IMR-90 (cell line): ENCODE data around the gene OBP2A. TPM values are rescaled to one million over a fixed set of nuclear protein-coding genes. Genes with fewer than 3 reads are reported as not detected.

Source experiments
- ATAC-seq: fragments of 200-7000 bp; cut with Tn5 transposase; 2 replicates; pipeline ENCODE4 v1.9.1; 2020; ENCODE audit warnings: low read depth, mild to moderate bottlenecking, moderate library complexity
- BruUV-seq: library from RNA; stranded (reverse); fragments of 400-500 nt; replicated peaks from 2 replicates; lab custom pipeline; 2021; lab: Mats Ljungman, UMichigan
- CTCF ChIA-PET: fragments of 300-600 bp; formaldehyde crosslinking; extraction: SDS; loops from one replicate; lab custom pipeline; 2021; ENCODE audit warnings: antibody characterized with exemption; lab: Yijun Ruan, JAX
- POLR2A ChIA-PET: fragments of 300-600 bp; sonication (Branson Sonifier 250); formaldehyde crosslinking; loops from one replicate; lab custom pipeline; 2022; ENCODE audit warnings: antibody characterized with exemption; ENCODE audit not compliant: unreplicated experiment; lab: Charles Lee
- DNase-seq: peaks from one replicate; pipeline ENCODE4 v3.0.0; 2013
- H2AFZ ChIP-seq: replicated peaks from 2 replicates; pipeline ENCODE3; 2013; ENCODE audit warnings: low read length, mild to moderate bottlenecking; ENCODE audit not compliant: poor library complexity
- H2AK5ac ChIP-seq: 2 replicates; pipeline ENCODE4 v1.6.1; 2013; ENCODE audit warnings: low read depth, low read length, inconsistent platforms
- H2AK9ac ChIP-seq: replicated peaks from 2 replicates; pipeline ENCODE3; 2013; ENCODE audit warnings: mild to moderate bottlenecking, low read depth, low read length, moderate library complexity; ENCODE audit not compliant: poor library complexity
- H2BK120ac ChIP-seq: 2 replicates; pipeline ENCODE4 v1.6.1; 2013; ENCODE audit warnings: low read depth, low read length, inconsistent platforms
- H2BK15ac ChIP-seq: 3 replicates; pipeline ENCODE4 v1.6.1; 2013; ENCODE audit warnings: low read depth, low read length, inconsistent platforms
- H2BK20ac ChIP-seq: 2 replicates; pipeline ENCODE4 v1.6.1; 2013; ENCODE audit warnings: low read depth, mild to moderate bottlenecking, inconsistent platforms, low read length, moderate library complexity
- H2BK5ac ChIP-seq: 2 replicates; pipeline ENCODE4 v1.6.1; 2013; ENCODE audit warnings: mild to moderate bottlenecking, low read depth, low read length, inconsistent platforms; ENCODE audit not compliant: poor library complexity, severe bottlenecking
- H3K14ac ChIP-seq: replicated peaks from 2 replicates; pipeline ENCODE4 v1.6.1; 2013; ENCODE audit warnings: low read depth, low read length, inconsistent platforms
- H3K18ac ChIP-seq: 2 replicates; pipeline ENCODE4 v1.6.1; 2013; ENCODE audit warnings: low read depth, low read length, control low read depth
- H3K23ac ChIP-seq: 2 replicates; pipeline ENCODE4 v1.6.1; 2013; ENCODE audit warnings: low read depth, low read length, inconsistent platforms
- H3K27ac ChIP-seq: 2 replicates; pipeline ENCODE4 v1.5.1; 2013; ENCODE audit warnings: mild to moderate bottlenecking, control low read depth, low read length; ENCODE audit not compliant: insufficient read depth
- H3K27me3 ChIP-seq: 2 replicates; pipeline ENCODE4 v1.6.1; 2013; ENCODE audit warnings: low read length; ENCODE audit not compliant: control insufficient read depth, insufficient read depth
- H3K36me3 ChIP-seq: 2 replicates; pipeline ENCODE4 v1.6.1; 2013; ENCODE audit warnings: low read length, mixed read lengths; ENCODE audit not compliant: control insufficient read depth, insufficient read depth
- H3K4ac ChIP-seq: 2 replicates; pipeline ENCODE4 v1.6.1; 2013; ENCODE audit warnings: low read depth, low read length, inconsistent platforms
- H3K4me1 ChIP-seq: 2 replicates; pipeline ENCODE4 v1.6.1; 2013; ENCODE audit warnings: low read length, mixed read lengths; ENCODE audit not compliant: control insufficient read depth, insufficient read depth
- H3K4me2 ChIP-seq: 2 replicates; pipeline ENCODE4 v1.6.1; 2013; ENCODE audit warnings: low read depth, mild to moderate bottlenecking, control low read depth, low read length, moderate library complexity
- H3K4me3 ChIP-seq: 2 replicates; pipeline ENCODE4 v1.5.1; 2013; ENCODE audit warnings: low read depth, mild to moderate bottlenecking, control low read depth, low read length, moderate library complexity; ENCODE audit not compliant: insufficient read depth
- H3K56ac ChIP-seq: 2 replicates; pipeline ENCODE4 v1.6.1; 2013; ENCODE audit warnings: low read length, inconsistent platforms; ENCODE audit not compliant: insufficient read depth; ENCODE audit errors: extremely low read depth
- H3K79me1 ChIP-seq, 2 experiments: 2 replicates each; pipeline ENCODE4 v1.6.1; 2013; ENCODE audit warnings: low read length in 2 of 2, inconsistent platforms in 1 of 2, low read depth in 1 of 2
- H3K9ac ChIP-seq: 2 replicates; pipeline ENCODE4 v1.6.1; 2013; ENCODE audit warnings: low read depth, low read length, control low read depth
- H3K9me1 ChIP-seq: 2 replicates; pipeline ENCODE4 v1.6.1; 2013; ENCODE audit warnings: low read length, inconsistent platforms; ENCODE audit not compliant: insufficient read depth
- H3K9me3 ChIP-seq: 2 replicates; pipeline ENCODE4 v1.6.1; 2013; ENCODE audit warnings: low read length; ENCODE audit not compliant: control insufficient read depth, insufficient read depth
- H4K20me1 ChIP-seq: 2 replicates; pipeline ENCODE4 v1.6.1; 2013; ENCODE audit warnings: low read length, inconsistent platforms; ENCODE audit not compliant: insufficient read depth
- H4K5ac ChIP-seq: 2 replicates; pipeline ENCODE4 v1.6.1; 2013; ENCODE audit warnings: mild to moderate bottlenecking, low read depth, low read length, control low read depth
- H4K8ac ChIP-seq, 2 experiments: 2 replicates each; pipeline ENCODE4 v1.6.1; 2013; ENCODE audit warnings: low read depth in 2 of 2, low read length in 2 of 2, control low read depth in 1 of 2, inconsistent platforms in 1 of 2
- H4K91ac ChIP-seq: 2 replicates; pipeline ENCODE4 v1.6.1; 2013; ENCODE audit warnings: low read depth, low read length, inconsistent platforms; ENCODE audit not compliant: insufficient read depth
- CTCF ChIP-seq: conservative IDR thresholded peaks from 2 replicates; pipeline ENCODE4 v1.5.1; 2012; ENCODE audit warnings: mild to moderate bottlenecking, low read depth, low read length, improper control_type of control experiment
- ELK1 ChIP-seq: fragments of 150-350 bp; IDR thresholded peaks from 2 replicates; pipeline ENCODE4 v1.6.1; 2016; ENCODE audit warnings: low read depth, mild to moderate bottlenecking, low read length, moderate library complexity, borderline replicate concordance
- FOS ChIP-seq: fragments of 150-350 bp; IDR thresholded peaks from 2 replicates; pipeline ENCODE4 v1.6.1; 2016; ENCODE audit warnings: low read depth, low read length
- MXI1 ChIP-seq: IDR thresholded peaks from 2 replicates; pipeline ENCODE4 v1.6.1; 2012; ENCODE audit warnings: low read depth, mild to moderate bottlenecking, low read length, moderate library complexity, borderline replicate concordance
- NFE2L2 ChIP-seq: fragments of 150-350 bp; IDR thresholded peaks from 2 replicates; pipeline ENCODE4 v1.6.1; 2016; ENCODE audit warnings: low read depth, mild to moderate bottlenecking, low read length
- RAD21 ChIP-seq: IDR thresholded peaks from 2 replicates; pipeline ENCODE4 v1.6.1; 2012; ENCODE audit warnings: low read length, improper control_type of control experiment
- WGBS, 2 experiments: methylation state at CpG; one replicate each; pipeline versions ENCODE4 v1.1.5 to v1.1.7; 2013; ENCODE audit warnings: missing lambda C conversion rate in 2 of 2; ENCODE audit not compliant: insufficient read length in 1 of 2; ENCODE audit errors: extremely low coverage in 2 of 2; 5-methylcytosine and 5-hydroxymethylcytosine counted together
- dilution Hi-C: fragments of 300-500 bp; cut with HindIII; formaldehyde crosslinking; loops from one replicate; pipeline ENCODE4 v1.14.3; 2018; ENCODE audit warnings: low sequenced_read_pairs; ENCODE audit not compliant: unreplicated experiment
- in situ Hi-C: fragments of 300-500 bp; cut with MboI; formaldehyde crosslinking; loops from 3 replicates; pipeline ENCODE4 v1.14.3; 2019; ENCODE audit warnings: low sequenced_read_pairs, inconsistent platforms, mixed read lengths
- intact Hi-C: fragments of 100-400 bp; cut with micrococcal nuclease; formaldehyde crosslinking; loops from 2 replicates; pipeline ENCODE4 v1.10.0; 2022
- polyA plus RNA-seq, 3 experiments: library from polyadenylated mRNA; depleted of rRNA; stranded (reverse); fragments of >200 nt; gene quantifications; 2 replicates each; pipeline ENCODE4 v1.2.3, GENCODE V29; 2012; ENCODE audit warnings: low replicate concordance in 1 of 3
- total RNA-seq: library from RNA; depleted of rRNA; stranded (reverse); fragments of >200 nt; gene quantifications from 2 replicates; pipeline ENCODE4 v1.2.3, GENCODE V29; 2012

Gene OBP2A
- total and polyA plus RNA-seq, 2 of the 4 experiments (the other 2 are of a cell fraction): not detected

GRCh38 chr9:135505406-135506187 is 40.3 kb upstream of the OBP2A start:
- Histone ChIP-seq H3K14ac (no peak overlapping the region), H2AK9ac (peak overlapping the region; percentile 55), H3K9ac (no peak overlapping the region), H3K9me1 (no peaks in the 10 kb centered on the region), H2BK5ac (no peak overlapping the region), H4K5ac (no peak overlapping the region), H3K36me3 (peaks cover 27% of the 10 kb centered on the region), H3K56ac (no peak overlapping the region), H3K9me3 (no peaks in the 10 kb centered on the region), H3K27me3 (peaks cover 2% of the 10 kb centered on the region; the same call in 1 of the 2 replicates), H2AK5ac (no peak overlapping the region), H3K4ac (no peak overlapping the region), H3K79me1 (peaks cover 4 to 37% of the 10 kb centered on the region in 2 experiments), H4K91ac (no peak overlapping the region), H2BK15ac (no peak overlapping the region), H2AFZ (no peak overlapping the region), H2BK20ac (no peak overlapping the region), H3K4me2 (no peak overlapping the region), H2BK120ac (no peak overlapping the region), H3K27ac (no peak overlapping the region), H4K8ac (no peak overlapping the region), H3K4me3 (no peak overlapping the region), H3K18ac (no peak overlapping the region), H3K4me1 (peaks cover 6% of the 10 kb centered on the region; the same call in 1 of the 2 replicates), H3K23ac (no peak overlapping the region), H4K20me1 (peaks cover 35% of the 10 kb centered on the region)
- no peak for ATAC-seq
- DNase-seq: no peak
- no peak for TF ChIP-seq FOS
- TF ChIP-seq MXI1: no peak
- TF ChIP-seq RAD21: no peak
- no peak for TF ChIP-seq NFE2L2
- TF ChIP-seq CTCF: no peak
- no peak for TF ChIP-seq ELK1
- dilution Hi-C loops (no loop called here), intact Hi-C loops (no loop called here), in situ Hi-C loops (no loop called here)
- ChIA-PET POLR2A (no interaction called here), CTCF (interaction anchor here (1.0 kb wide), 1 partner anchor 23 kb away, joined by 3 read pairs; no protein-coding TSS in a partner anchor)
- 90% methylated on average over 14 of the region's 24 CpGs; no CpG with 5 or more reads in 1 of the 2 experiments for WGBS, 2 experiments
- BruUV-seq: no TSS peak
